PC-9 (cell line): Measurements from ENCODE around the gene TMEM225B. TPM values are rescaled to one million over a fixed set of nuclear protein-coding genes. Genes with fewer than 3 reads are reported as not detected.

Experiments
- BruUV-seq: library from RNA; stranded (reverse); fragments of 400-500 nt; replicated peaks from 2 replicates; lab custom pipeline; 2021; lab: Mats Ljungman, UMichigan
- CTCF ChIA-PET: fragments of 300-600 bp; sonication (Branson Sonifier 250); formaldehyde crosslinking; loops from one replicate; lab custom pipeline; 2022; ENCODE audit warnings: antibody characterized with exemption; lab: Charles Lee
- POLR2A ChIA-PET: fragments of 300-600 bp; sonication (Branson Sonifier 250); formaldehyde crosslinking; loops from one replicate; lab custom pipeline; 2022; ENCODE audit warnings: antibody characterized with exemption; ENCODE audit not compliant: unreplicated experiment; lab: Charles Lee
- DNase-seq, 2 experiments: peaks; one replicate each; pipeline versions ENCODE4 v3.0.0 to v3.0.0-alpha.2; 2015 to 2022; ENCODE audit warnings: mixed read lengths in 1 of 2
- H2AFZ ChIP-seq: fragments of 200-600 bp; sonication (generic); 2 replicates; pipeline ENCODE4 v1.8.1; 2017; ENCODE audit warnings: antibody characterized with exemption
- H3F3A ChIP-seq: fragments of 200-600 bp; sonication (generic); 2 replicates; pipeline ENCODE4 v1.8.1; 2017; ENCODE audit warnings: antibody characterized with exemption, mild to moderate bottlenecking, low read depth; ENCODE audit not compliant: insufficient read depth
- H3K27ac ChIP-seq: fragments of 200-600 bp; sonication (generic); 2 replicates; pipeline ENCODE4 v1.6.1; 2016; ENCODE audit warnings: mixed run types
- H3K27me3 ChIP-seq: fragments of 200-600 bp; sonication (generic); 2 replicates; pipeline ENCODE4 v1.6.1; 2016; ENCODE audit warnings: low read depth, mixed run types; ENCODE audit not compliant: insufficient read depth
- H3K36me3 ChIP-seq: fragments of 200-600 bp; sonication (generic); 2 replicates; pipeline ENCODE4 v1.6.1; 2016; ENCODE audit warnings: low read depth, mixed run types
- H3K4me1 ChIP-seq: fragments of 200-600 bp; sonication (generic); replicated peaks from 2 replicates; pipeline ENCODE4 v1.6.1; 2016; ENCODE audit warnings: mixed run types; ENCODE audit not compliant: insufficient read depth
- H3K4me2 ChIP-seq: fragments of 200-600 bp; sonication (generic); 2 replicates; pipeline ENCODE4 v1.6.1; 2017; ENCODE audit warnings: mixed run types
- H3K4me3 ChIP-seq: fragments of 200-600 bp; sonication (generic); 2 replicates; pipeline ENCODE4 v1.6.1; 2016; ENCODE audit warnings: mixed run types
- H3K79me2 ChIP-seq: fragments of 200-600 bp; sonication (generic); 2 replicates; pipeline ENCODE4 v1.6.1; 2017; ENCODE audit warnings: low read depth, mixed run types
- H3K9me2 ChIP-seq: fragments of 200-600 bp; sonication (generic); 2 replicates; pipeline ENCODE4 v1.8.1; 2017; ENCODE audit warnings: mild to moderate bottlenecking; ENCODE audit not compliant: insufficient read depth
- H3K9me3 ChIP-seq: fragments of 200-600 bp; sonication (generic); 2 replicates; pipeline ENCODE4 v1.8.1; 2016; ENCODE audit warnings: low read depth; ENCODE audit not compliant: insufficient read depth
- H4K20me1 ChIP-seq: fragments of 200-600 bp; sonication (generic); 2 replicates; pipeline ENCODE4 v1.8.1; 2017; ENCODE audit not compliant: insufficient read depth
- CTCF ChIP-seq: fragments of 200-600 bp; sonication (generic); conservative IDR thresholded peaks from 2 replicates; pipeline ENCODE4 v1.6.1; 2017; ENCODE audit warnings: mixed run types, antibody characterized with exemption, mild to moderate bottlenecking, moderate library complexity
- EZH2 ChIP-seq: fragments of 200-600 bp; sonication (generic); IDR thresholded peaks from 2 replicates; pipeline ENCODE4 v1.8.0; 2017; ENCODE audit warnings: antibody characterized with exemption, low read depth
- intact Hi-C: fragments of 100-400 bp; cut with micrococcal nuclease; formaldehyde crosslinking; loops from one replicate; pipeline ENCODE4 v1.10.0; 2022; ENCODE audit not compliant: unreplicated experiment
- total RNA-seq: library from RNA; stranded (reverse); gene quantifications from 2 replicates; pipeline ENCODE4 v1.2.3, GENCODE V29; 2021

The TMEM225B gene
- total RNA-seq, 1 experiment from 2014 or later = 1.5 TPM

- intact Hi-C loops = no loop called here
- H3K4me3 ChIP-seq = no peak overlapping the region
- POLR2A ChIA-PET = no interaction called here
- no peaks in the 10 kb centered on the region for H3K9me2 ChIP-seq
- CTCF ChIA-PET = no interaction called here
- no TSS peak for BruUV-seq
- H3K27me3 ChIP-seq = no peaks in the 10 kb centered on the region
- no peak overlapping the region for H3K4me2 ChIP-seq
- no peaks in the 10 kb centered on the region for H3K4me1 ChIP-seq
- no peaks in the 10 kb centered on the region; the same call in 1 of the 2 replicates for H4K20me1 ChIP-seq
- H2AFZ ChIP-seq = no peak overlapping the region
- DNase-seq = no peak
- no peaks in the 10 kb centered on the region for H3K79me2 ChIP-seq
- TF ChIP-seq CTCF (no peak), EZH2 (no peak)
- H3F3A ChIP-seq = peaks cover 14% of the 10 kb centered on the region; the same call in 1 of the 2 replicates
- no peak overlapping the region for H3K27ac ChIP-seq
- peaks cover 29% of the 10 kb centered on the region; the same call in 1 of the 2 replicates for H3K36me3 ChIP-seq
- H3K9me3 ChIP-seq = no peaks in the 10 kb centered on the region
Measured at GRCh38 chr7:99626661-99627060, 28.6 kb downstream of the TMEM225B start.

DNA sequence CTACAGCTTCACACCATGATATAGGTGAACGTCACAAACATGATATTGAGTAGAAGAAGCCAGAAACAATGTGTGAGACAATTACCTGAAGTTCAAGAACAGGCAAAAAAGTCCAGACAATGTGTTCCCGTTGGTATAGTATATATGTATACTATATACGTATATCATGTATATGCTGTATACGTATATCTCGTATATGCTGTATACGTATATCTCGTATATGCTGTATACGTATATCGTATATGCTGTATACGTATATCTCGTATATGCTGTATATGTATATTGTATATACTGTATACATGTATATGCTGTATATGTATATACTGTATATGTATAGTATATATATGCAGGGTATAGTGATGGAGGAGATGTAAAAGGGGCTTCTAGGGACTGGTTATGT, 29.4 kb downstream of the TMEM225B start:
- Histone ChIP-seq H3K79me2 (no peaks in the 10 kb centered on the region), H3K27me3 (no peaks in the 10 kb centered on the region), H3K4me3 (no peak overlapping the region), H3K4me2 (no peak overlapping the region), H4K20me1 (no peaks in the 10 kb centered on the region; the same call in 1 of the 2 replicates), H3K9me2 (no peaks in the 10 kb centered on the region), H3K4me1 (no peaks in the 10 kb centered on the region), H3F3A (peaks cover 14% of the 10 kb centered on the region; the same call in 1 of the 2 replicates), H3K36me3 (peaks cover 26% of the 10 kb centered on the region; the same call in 1 of the 2 replicates), H3K9me3 (no peaks in the 10 kb centered on the region), H2AFZ (no peak overlapping the region), H3K27ac (no peak overlapping the region)
- BruUV-seq = no TSS peak
- DNase-seq = no peak
- intact Hi-C loops = no loop called here
- CTCF ChIA-PET = no interaction called here
- TF ChIP-seq EZH2 (no peak), CTCF (no peak)
- POLR2A ChIA-PET = no interaction called here

GRCh38 chr7:99628471-99629465, 30.7 kb downstream of the TMEM225B start:
- intact Hi-C loops = no loop called here
- Histone ChIP-seq H3K9me3 (no peaks in the 10 kb centered on the region), H3K36me3 (peaks cover 21% of the 10 kb centered on the region; the same call in 1 of the 2 replicates), H3K4me3 (no peak overlapping the region), H3K27ac (no peak overlapping the region), H4K20me1 (no peaks in the 10 kb centered on the region; the same call in 1 of the 2 replicates), H2AFZ (no peak overlapping the region), H3K79me2 (no peaks in the 10 kb centered on the region), H3K4me1 (no peaks in the 10 kb centered on the region), H3K27me3 (no peaks in the 10 kb centered on the region), H3F3A (peaks cover 14% of the 10 kb centered on the region; the same call in 1 of the 2 replicates), H3K4me2 (no peak overlapping the region), H3K9me2 (no peaks in the 10 kb centered on the region)
- no peak for DNase-seq
- CTCF ChIA-PET = interaction anchor here (0.5 kb wide), 1 partner anchor 454 kb away, joined by 3 read pairs; no protein-coding TSS in a partner anchor
- no peak for TF ChIP-seq EZH2
- TF ChIP-seq CTCF = no peak
- BruUV-seq = no TSS peak
- POLR2A ChIA-PET = no interaction called here
